ENCODE data around the gene ATXN3L.

ATXN3L gene

GRCh38 chrX:13345438-13345837, 25.6 kb upstream of the ATXN3L start:
- Histone ChIP-seq H3K36me3 (ENCODE audit: control insufficient read depth in 2 of 2, insufficient read depth in 1 of 2, low read length in 2 of 2) (no peaks in the 10 kb centered on the region), H3K27ac (ENCODE audit: extremely low read depth, low read depth, low read length) (no peak overlapping the region), H3K4me3 (ENCODE audit: low read depth, low read length) (no peak overlapping the region), H3K4me1 (ENCODE audit: control insufficient read depth, insufficient read depth, low read length) (peaks cover 6% of the 10 kb centered on the region), H3K9me3 (ENCODE audit: control insufficient read depth, insufficient read depth, low read depth, low read length) (no peaks in the 10 kb centered on the region)
- TF ChIP-seq ZNF248 (tag by site-specific recombination; IDR thresholded peaks at IDR 0.05) = no peak
- no peak for TF ChIP-seq ZSCAN23 (tag by site-specific recombination; IDR thresholded peaks at IDR 0.05)
- TF ChIP-seq ZNF785 (tag by site-specific recombination; IDR thresholded peaks at IDR 0.05) = no peak
- TF ChIP-seq ZNF596 (tag by site-specific recombination; IDR thresholded peaks at IDR 0.05) = no peak
- TF ChIP-seq TSHZ1 (tag by site-specific recombination; IDR thresholded peaks at IDR 0.05; ENCODE audit: borderline replicate concordance) = no peak
- no peak for TF ChIP-seq ZSCAN4 (tag by site-specific recombination; IDR thresholded peaks at IDR 0.05)
- TF ChIP-seq ZIC2 (tag by site-specific recombination; IDR thresholded peaks at IDR 0.05) = no peak
- TF ChIP-seq EGR2 (tag by site-specific recombination; IDR thresholded peaks at IDR 0.05; ENCODE audit: low read depth) = no peak
- TF ChIP-seq ZNF624 (tag by site-specific recombination; IDR thresholded peaks at IDR 0.05) = no peak
- TF ChIP-seq ZNF140 (tag by site-specific recombination; IDR thresholded peaks at IDR 0.05) = no peak
- no peak for TF ChIP-seq ZNF626 (tag by site-specific recombination; IDR thresholded peaks at IDR 0.05)
- no peak for TF ChIP-seq TCF7L2 (IDR thresholded peaks at IDR 0.05; ENCODE audit: borderline replicate concordance, low read depth, low read length)
- no peak for TF ChIP-seq ZNF354C (tag by site-specific recombination; IDR thresholded peaks at IDR 0.05; ENCODE audit: borderline replicate concordance, low read depth)
- TF ChIP-seq ZNF211 (tag by site-specific recombination; IDR thresholded peaks at IDR 0.05; ENCODE audit: low read depth) = no peak
- no peak for TF ChIP-seq ZNF48 (tag by site-specific recombination; IDR thresholded peaks at IDR 0.05)
- no peak for TF ChIP-seq ZNF548 (tag by site-specific recombination; IDR thresholded peaks at IDR 0.05)
- ChIA-PET CTCF (no interaction called here), POLR2A (interaction anchor here (0.7 kb wide), 2 partner anchors 12 to 389 kb away, joined by 3 read pairs; no protein-coding TSS in a partner anchor)

GRCh38 chrX:13345037-13345436, 25.2 kb upstream of the ATXN3L start:
- no peak overlapping the region for H3K27ac ChIP-seq (ENCODE audit: extremely low read depth, low read depth, low read length)
- no peak overlapping the region for H3K4me3 ChIP-seq (ENCODE audit: low read depth, low read length)
- POLR2A ChIA-PET = interaction anchor here (0.7 kb wide), 1 partner anchor 13 kb away, joined by 3 read pairs; no protein-coding TSS in a partner anchor
- CTCF ChIA-PET = no interaction called here
- no peaks in the 10 kb centered on the region for H3K9me3 ChIP-seq (ENCODE audit: control insufficient read depth, insufficient read depth, low read depth, low read length)
- no peaks in the 10 kb centered on the region for H3K36me3 ChIP-seq (ENCODE audit: control insufficient read depth in 2 of 2, insufficient read depth in 1 of 2, low read length in 2 of 2)
- peaks cover 6% of the 10 kb centered on the region for H3K4me1 ChIP-seq (ENCODE audit: control insufficient read depth, insufficient read depth, low read length)
- TF ChIP-seq ZNF580 (tag by site-specific recombination; IDR thresholded peaks at IDR 0.05) (no peak), SCRT1 (tag by site-specific recombination; IDR thresholded peaks at IDR 0.05; ENCODE audit: borderline replicate concordance) (no peak), ZNF707 (tag by site-specific recombination; IDR thresholded peaks at IDR 0.05) (no peak), ZBTB49 (tag by site-specific recombination; IDR thresholded peaks at IDR 0.05; ENCODE audit: low read depth) (no peak), ZNF2 (tag by site-specific recombination; IDR thresholded peaks at IDR 0.05) (no peak), ZNF837 (tag by site-specific recombination; IDR thresholded peaks at IDR 0.05) (no peak), ZSCAN5A (tag by site-specific recombination; IDR thresholded peaks at IDR 0.05) (no peak), PBX3 (CRISPR knock-in tag; IDR thresholded peaks at IDR 0.05) (no peak), ZNF155 (tag by site-specific recombination; IDR thresholded peaks at IDR 0.05) (no peak), KLF1 (tag by site-specific recombination; IDR thresholded peaks at IDR 0.05) (no peak), ZNF530 (tag by site-specific recombination; IDR thresholded peaks at IDR 0.05; ENCODE audit: low read depth) (no peak), ZNF830 (tag by site-specific recombination; IDR thresholded peaks at IDR 0.05; ENCODE audit: low read depth) (no peak)

Measured in HEK293 (cell line).